ENCODE data around the gene OXT.

OXT gene

GRCh38 chr20:3121271-3121911 is 50.0 kb downstream of the OXT start:
- Histone ChIP-seq H3K9me3 (ENCODE audit: control insufficient read depth, insufficient read depth, low read depth, low read length) (no peaks in the 10 kb centered on the region), H3K4me1 (ENCODE audit: control insufficient read depth, insufficient read depth, low read length) (peaks cover 4% of the 10 kb centered on the region; the same call in 1 of the 2 replicates), H3K36me3 (ENCODE audit: control insufficient read depth in 2 of 2, insufficient read depth in 1 of 2, low read length in 2 of 2) (peaks cover 8 to 30% of the 10 kb centered on the region in 2 experiments; a peak in 2 of 3 replicates), H3K4me3 (ENCODE audit: low read depth, low read length) (no peak overlapping the region), H3K27ac (ENCODE audit: extremely low read depth, low read depth, low read length) (no peak overlapping the region)
- CTCF ChIA-PET = interaction anchor here (0.6 kb wide), 2 partner anchors 68 to 98 kb away, joined by 3 read pairs; no protein-coding TSS in a partner anchor
- no peak for TF ChIP-seq ZNF146 (tag by site-specific recombination; IDR thresholded peaks at IDR 0.05)
- TF ChIP-seq ZNF335 (tag by site-specific recombination; conservative IDR thresholded peaks at IDR 0.05) = no peak
- no peak for TF ChIP-seq ZNF114 (tag by site-specific recombination; IDR thresholded peaks at IDR 0.05)
- no peak for TF ChIP-seq ZNF23 (tag by site-specific recombination; IDR thresholded peaks at IDR 0.05; ENCODE audit: borderline replicate concordance)
- no peak for TF ChIP-seq ZSCAN5A (tag by site-specific recombination; IDR thresholded peaks at IDR 0.05)
- no peak for TF ChIP-seq ZNF266 (tag by site-specific recombination; IDR thresholded peaks at IDR 0.05; ENCODE audit: low read depth)
- no peak for TF ChIP-seq ZBTB7A (tag by site-specific recombination; IDR thresholded peaks at IDR 0.05; ENCODE audit: low read depth)
- no peak for TF ChIP-seq ZNF423 (tag by site-specific recombination; IDR thresholded peaks at IDR 0.05)
- TF ChIP-seq HOXA7 (CRISPR knock-in tag; IDR thresholded peaks at IDR 0.05; ENCODE audit: borderline replicate concordance) = no peak
- TF ChIP-seq PRDM6 (tag by site-specific recombination; IDR thresholded peaks at IDR 0.05) = no peak
- TF ChIP-seq ZNF560 (tag by site-specific recombination; IDR thresholded peaks at IDR 0.05; ENCODE audit: borderline replicate concordance) = no peak
- TF ChIP-seq ZIC2 (tag by site-specific recombination; IDR thresholded peaks at IDR 0.05) = no peak
- TF ChIP-seq ZNF510 (tag by site-specific recombination; IDR thresholded peaks at IDR 0.05; ENCODE audit: insufficient replicate concordance) = no peak
- no peak for TF ChIP-seq ZNF830 (tag by site-specific recombination; IDR thresholded peaks at IDR 0.05; ENCODE audit: low read depth)
- no peak for TF ChIP-seq ZNF132 (tag by site-specific recombination; IDR thresholded peaks at IDR 0.05; ENCODE audit: borderline replicate concordance)
- no peak for TF ChIP-seq ZNF670 (tag by site-specific recombination; IDR thresholded peaks at IDR 0.05; ENCODE audit: low read depth)
- TF ChIP-seq ZNF530 (tag by site-specific recombination; IDR thresholded peaks at IDR 0.05; ENCODE audit: low read depth) = no peak
- POLR2A ChIA-PET = no interaction called here
